K562 (cell line): ENCODE results near the gene ZMYM2. TPM values are rescaled to one million over a fixed set of nuclear protein-coding genes. Genes with fewer than 3 reads are reported as not detected.

Source experiments
- ATAC-seq: fragments of 200-7000 bp; cut with Tn5 transposase; 3 replicates; pipeline ENCODE4 v1.9.1; 2020; ENCODE audit warnings: moderate library complexity
- BruUV-seq: library from RNA; stranded (reverse); fragments of 400-500 nt; replicated peaks from 2 replicates; lab custom pipeline; 2021; lab: Mats Ljungman, UMichigan
- CTCF ChIA-PET: fragments of 300-600 bp; formaldehyde crosslinking; extraction: SDS; loops from one replicate; lab custom pipeline; 2021; ENCODE audit warnings: low intra/inter-chr PET ratio; lab: Yijun Ruan, JAX
- POLR2A ChIA-PET: fragments of 300-600, 350-650 bp; sonication (Branson Sonifier 250); formaldehyde crosslinking; extraction: SDS; loops from one replicate; lab custom pipeline; 2021; ENCODE audit warnings: antibody characterized with exemption, inconsistent platforms; lab: Yijun Ruan, JAX
- DNase-seq, 4 experiments: peaks; one replicate each; pipeline versions ENCODE4 v3.0.0 to v3.0.0-alpha.2; 2011 to 2018; ENCODE audit warnings: low spot score in 3 of 4, mixed read lengths in 3 of 4; ENCODE audit errors: extremely low read depth in 1 of 4
- FAIRE-seq: peaks from 2 replicates; lab custom pipeline; 2011; peaks lifted over from hg19 to GRCh38; lab: Jason Lieb, UNC
- H2AFZ ChIP-seq: 2 replicates; pipeline ENCODE4 v1.6.0; 2011; ENCODE audit warnings: low read depth, low read length, control low read depth, inconsistent platforms
- H3K27ac ChIP-seq: fragments of 200-600 bp; 3 replicates; pipeline ENCODE4 v1.8.0; 2011; ENCODE audit warnings: low read depth, mild to moderate bottlenecking, control low read depth, inconsistent platforms, low read length, moderate library complexity, mixed read lengths; ENCODE audit errors: extremely low read depth
- H3K27me3 ChIP-seq, 2 experiments: fragments of 300-600 bp in 1 of 2; 2 replicates in 1 of 2; 3 replicates in 1 of 2; pipeline versions ENCODE4 v1.6.0 to v1.8.0; 2011; ENCODE audit warnings: inconsistent platforms in 2 of 2, low read length in 2 of 2, mild to moderate bottlenecking in 1 of 2, mixed read lengths in 1 of 2, moderate library complexity in 1 of 2; ENCODE audit not compliant: control insufficient read depth in 2 of 2, insufficient read depth in 2 of 2
- H3K36me3 ChIP-seq: fragments of 300-600 bp; 3 replicates; pipeline ENCODE4 v1.8.0; 2011; ENCODE audit warnings: mild to moderate bottlenecking, low read length, inconsistent platforms; ENCODE audit not compliant: control insufficient read depth, insufficient read depth
- H3K4me1 ChIP-seq, 2 experiments: fragments of 200-600 bp in 1 of 2; replicated peaks in 1 of 2; 2 replicates in 1 of 2; 3 replicates in 1 of 2; pipeline versions ENCODE4 v1.5.1 to v1.8.0; 2011; ENCODE audit warnings: inconsistent platforms in 2 of 2, low read length in 2 of 2, mild to moderate bottlenecking in 1 of 2, mixed read lengths in 1 of 2, moderate library complexity in 1 of 2; ENCODE audit not compliant: control insufficient read depth in 2 of 2, insufficient read depth in 2 of 2
- H3K4me2 ChIP-seq: 2 replicates; pipeline ENCODE4 v1.6.1; 2011; ENCODE audit warnings: low read length, control low read depth, inconsistent platforms, mixed read lengths; ENCODE audit not compliant: insufficient read depth
- H3K4me3 ChIP-seq: fragments of 200-600 bp; sonication (generic), shearing (Covaris generic); 2 replicates; pipeline ENCODE4 v1.5.1; 2016; ENCODE audit warnings: control low read depth, inconsistent platforms
- H3K79me2 ChIP-seq: fragments of 200-600 bp; 3 replicates; pipeline ENCODE4 v1.8.0; 2011; ENCODE audit warnings: low read length, inconsistent platforms; ENCODE audit not compliant: control insufficient read depth, insufficient read depth
- H3K9ac ChIP-seq, 2 experiments: 2 replicates each; pipeline versions ENCODE4 v1.6.0 to v1.6.1; 2011; ENCODE audit warnings: low read depth in 2 of 2, low read length in 2 of 2, control low read depth in 1 of 2, inconsistent platforms in 1 of 2, mild to moderate bottlenecking in 1 of 2, mixed read lengths in 1 of 2; ENCODE audit not compliant: insufficient read depth in 1 of 2
- H3K9me1 ChIP-seq: one replicate; pipeline ENCODE4 v1.6.0; 2011; ENCODE audit warnings: inconsistent platforms, mild to moderate bottlenecking, low read length, moderate library complexity; ENCODE audit not compliant: control insufficient read depth, insufficient read depth
- H3K9me3 ChIP-seq: replicated peaks from 2 replicates; pipeline ENCODE4 v1.5.1; 2011; ENCODE audit warnings: low read depth, low read length, inconsistent platforms; ENCODE audit not compliant: control insufficient read depth, insufficient read depth
- H4K20me1 ChIP-seq: replicated peaks from 2 replicates; pipeline ENCODE4 v1.6.1; 2011; ENCODE audit warnings: low read length, inconsistent platforms, mixed read lengths; ENCODE audit not compliant: control insufficient read depth, insufficient read depth
- ARID2 ChIP-seq: fragments of 450-650 bp; IDR thresholded peaks from 2 replicates; pipeline ENCODE4 v1.6.1; 2017; ENCODE audit warnings: antibody characterized with exemption, mild to moderate bottlenecking
- BMI1 ChIP-seq: fragments of 150-350 bp; IDR thresholded peaks from 2 replicates; pipeline ENCODE4 v1.6.1; 2014; ENCODE audit warnings: low read length
- BRF1 ChIP-seq: IDR thresholded peaks from 3 replicates; pipeline ENCODE4 v1.6.1; 2011; ENCODE audit warnings: borderline replicate concordance, mild to moderate bottlenecking; ENCODE audit not compliant: insufficient read length; ENCODE audit errors: extremely low read depth
- FOXJ2 ChIP-seq: fragments of 200-800 bp; sonication (Bioruptor generic); IDR thresholded peaks from 2 replicates; pipeline ENCODE4 v1.6.1; 2016; ENCODE audit warnings: missing genetic modification characterization, missing compliant biosample characterization
- KAT2B ChIP-seq: IDR thresholded peaks from one replicate; pipeline ENCODE4 v1.6.1; 2012; ENCODE audit warnings: low read depth, mild to moderate bottlenecking, control low read depth, inconsistent platforms, low read length, moderate library complexity
- MCM3 ChIP-seq: fragments of 450-650 bp; IDR thresholded peaks from 2 replicates; pipeline ENCODE4 v1.6.1; 2016
- MNT ChIP-seq, 2 experiments: fragments of 450-650 bp; conservative IDR thresholded peaks; 2 replicates each; pipeline ENCODE4 v1.6.1; 2017; ENCODE audit warnings: mild to moderate bottlenecking in 2 of 2, moderate library complexity in 2 of 2
- MTA1 ChIP-seq: fragments of 450-650 bp; IDR thresholded peaks from 2 replicates; pipeline ENCODE4 v1.6.1; 2017; ENCODE audit warnings: borderline replicate concordance
- NR1H2 ChIP-seq: sonication (generic); formaldehyde crosslinking; IDR thresholded peaks from 2 replicates; pipeline ENCODE4 v1.4.0; 2020; ENCODE audit warnings: mild to moderate bottlenecking, missing genetic modification reagents
- PHF20 ChIP-seq: fragments of 450-650 bp; IDR thresholded peaks from 2 replicates; pipeline ENCODE4 v1.6.1; 2018; ENCODE audit not compliant: partially characterized antibody
- PML ChIP-seq: IDR thresholded peaks from 2 replicates; pipeline ENCODE4 v1.6.1; 2012; ENCODE audit warnings: low read length, inconsistent platforms
- SMARCC2 ChIP-seq: fragments of 450-650 bp; IDR thresholded peaks from 2 replicates; pipeline ENCODE4 v1.6.1; 2017; ENCODE audit warnings: antibody characterized with exemption, moderate library complexity, mild to moderate bottlenecking, low read depth
- SMARCE1 ChIP-seq: fragments of 450-650 bp; IDR thresholded peaks from 2 replicates; pipeline ENCODE4 v1.7.1; 2016; ENCODE audit warnings: mild to moderate bottlenecking
- TAF9B ChIP-seq: fragments of 450-650 bp; IDR thresholded peaks from 2 replicates; pipeline ENCODE4 v1.6.1; 2018; ENCODE audit warnings: mild to moderate bottlenecking; ENCODE audit not compliant: partially characterized antibody
- ZKSCAN1 ChIP-seq: fragments of 150-350 bp; IDR thresholded peaks from 2 replicates; pipeline ENCODE4 v1.6.1; 2016; ENCODE audit warnings: low read depth, low read length
- ZNF133 ChIP-seq: fragments of 250-450 bp; sonication (Bioruptor Pico); IDR thresholded peaks from 2 replicates; pipeline ENCODE4 v1.4.0; 2020; ENCODE audit warnings: mild to moderate bottlenecking
- ZNF785 ChIP-seq: fragments of 250-450 bp; sonication (Bioruptor Pico); IDR thresholded peaks from 2 replicates; pipeline ENCODE4 v1.4.0; 2020; ENCODE audit warnings: mild to moderate bottlenecking
- WGBS: fragments of 100-300 bp; shearing (Covaris generic); methylation state at CpG from one replicate; pipeline ENCODE4 v1.1.6; 2016; ENCODE audit warnings: low coverage, mixed read lengths; ENCODE audit not compliant: insufficient coverage; ENCODE audit errors: missing lambda C conversion rate; 5-methylcytosine and 5-hydroxymethylcytosine counted together
- in situ Hi-C: fragments of 300-500 bp; cut with MboI; formaldehyde crosslinking; loops from 4 replicates; pipeline ENCODE4 v1.15.0; 2018; ENCODE audit warnings: inconsistent platforms, mixed read lengths
- intact Hi-C: fragments of 100-400 bp; cut with micrococcal nuclease; formaldehyde crosslinking; loops from 2 replicates; pipeline ENCODE4 v1.14.2; 2022
- polyA plus RNA-seq, 8 experiments: library from polyadenylated mRNA; depleted of rRNA in 4 of 8; stranded (reverse) in 5 of 8; unstranded in 3 of 8; fragments of >200 nt; fragmentation: Nextera tagmentation in 2 of 8; fragmentation: Illumina TruSeq in 1 of 8; extraction: Ambion mirVana in 2 of 8; extraction: Trizol in 1 of 8; gene quantifications; 2 replicates each; pipeline versions ENCODE4 v1.2.1 to v1.2.3, GENCODE V29; 2011 to 2014; ENCODE audit warnings: inconsistent platforms in 1 of 8, missing spikeins in 1 of 8
- total RNA-seq, 7 experiments: library from RNA; depleted of rRNA in 6 of 7; stranded (reverse); fragments of >200 nt in 6 of 7; fragmentation: Illumina TruSeq in 2 of 7; extraction: Trizol in 2 of 7; gene quantifications; 2 replicates each; pipeline versions ENCODE4 v1.2.1 to v1.2.3, GENCODE V29; 2011 to 2021; ENCODE audit warnings: low replicate concordance in 1 of 7
- TF ChIP-seq, protein P1 (sequence below), 2 experiments: IDR thresholded peaks; 2 replicates each; pipeline ENCODE4 v1.6.1; 2012; ENCODE audit warnings: improper control_type of control experiment in 2 of 2, low read depth in 2 of 2, low read length in 2 of 2, borderline replicate concordance in 1 of 2
- TF ChIP-seq, protein P2 (sequence below): IDR thresholded peaks from 2 replicates; pipeline ENCODE4 v1.6.1; 2011; ENCODE audit not compliant: insufficient read length; ENCODE audit errors: extremely low read depth

ZMYM2 gene
- total and polyA plus RNA-seq, 9 of the 15 experiments (the other 6 are each of a cell fraction or from before 2014, with no cell fraction given), result 5.0 to 48.8 (median 26.8) TPM

GRCh38 chr13:19940106-19940505 lies 18.4 kb upstream of the ZMYM2 start:
- Histone ChIP-seq H3K79me2 (no peaks in the 10 kb centered on the region), H3K4me1 (no peaks in the 10 kb centered on the region), H3K4me2 (no peak overlapping the region), H2AFZ (no peak overlapping the region), H3K9me1 (no peaks in the 10 kb centered on the region), H3K9me3 (no peaks in the 10 kb centered on the region), H3K27me3 (no peaks in the 10 kb centered on the region), H3K4me3 (no peak overlapping the region), H3K27ac (no peak overlapping the region), H3K9ac (no peak overlapping the region), H4K20me1 (no peaks in the 10 kb centered on the region), H3K36me3 (no peaks in the 10 kb centered on the region)
- FAIRE-seq (no peak), DNase-seq (no peak), ATAC-seq (no peak)
- intact Hi-C loops (no loop called here), in situ Hi-C loops (no loop called here)
- 80% methylated on average over 1 of the region's 1 CpG for WGBS
- CTCF ChIA-PET, result no interaction called here
- POLR2A ChIA-PET, result interaction anchor here (0.6 kb wide), 1 partner anchor 307 kb away, joined by 5 read pairs; no protein-coding TSS in a partner anchor
- BruUV-seq, result no TSS peak
- TF ChIP-seq ZKSCAN1 (no peak), PHF20 (no peak), MTA1 (no peak), PML (no peak), TAF9B (no peak), BMI1 (no peak), ARID2 (no peak), ZNF133 (CRISPR knock-in tag) (no peak), BRF1 (no peak), MNT (conservative IDR thresholded peaks at IDR 0.05) (no peak), KAT2B (no peak), SMARCE1 (no peak), NR1H2 (CRISPR knock-in tag) (no peak), SMARCC2 (no peak), FOXJ2 (tag) (no peak), ZNF785 (no peak), MCM3 (no peak)
- TF ChIP-seq, protein P1, sequence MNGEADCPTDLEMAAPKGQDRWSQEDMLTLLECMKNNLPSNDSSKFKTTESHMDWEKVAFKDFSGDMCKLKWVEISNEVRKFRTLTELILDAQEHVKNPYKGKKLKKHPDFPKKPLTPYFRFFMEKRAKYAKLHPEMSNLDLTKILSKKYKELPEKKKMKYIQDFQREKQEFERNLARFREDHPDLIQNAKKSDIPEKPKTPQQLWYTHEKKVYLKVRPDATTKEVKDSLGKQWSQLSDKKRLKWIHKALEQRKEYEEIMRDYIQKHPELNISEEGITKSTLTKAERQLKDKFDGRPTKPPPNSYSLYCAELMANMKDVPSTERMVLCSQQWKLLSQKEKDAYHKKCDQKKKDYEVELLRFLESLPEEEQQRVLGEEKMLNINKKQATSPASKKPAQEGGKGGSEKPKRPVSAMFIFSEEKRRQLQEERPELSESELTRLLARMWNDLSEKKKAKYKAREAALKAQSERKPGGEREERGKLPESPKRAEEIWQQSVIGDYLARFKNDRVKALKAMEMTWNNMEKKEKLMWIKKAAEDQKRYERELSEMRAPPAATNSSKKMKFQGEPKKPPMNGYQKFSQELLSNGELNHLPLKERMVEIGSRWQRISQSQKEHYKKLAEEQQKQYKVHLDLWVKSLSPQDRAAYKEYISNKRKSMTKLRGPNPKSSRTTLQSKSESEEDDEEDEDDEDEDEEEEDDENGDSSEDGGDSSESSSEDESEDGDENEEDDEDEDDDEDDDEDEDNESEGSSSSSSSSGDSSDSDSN (IDR thresholded peaks at IDR 0.05; ENCODE audit: borderline replicate concordance in 1 of 2, low read depth in 2 of 2, low read length in 2 of 2), result no peak
- TF ChIP-seq, protein P2, sequence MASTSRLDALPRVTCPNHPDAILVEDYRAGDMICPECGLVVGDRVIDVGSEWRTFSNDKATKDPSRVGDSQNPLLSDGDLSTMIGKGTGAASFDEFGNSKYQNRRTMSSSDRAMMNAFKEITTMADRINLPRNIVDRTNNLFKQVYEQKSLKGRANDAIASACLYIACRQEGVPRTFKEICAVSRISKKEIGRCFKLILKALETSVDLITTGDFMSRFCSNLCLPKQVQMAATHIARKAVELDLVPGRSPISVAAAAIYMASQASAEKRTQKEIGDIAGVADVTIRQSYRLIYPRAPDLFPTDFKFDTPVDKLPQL, result no peak
